Activated CD4-positive, alpha-beta T cell treated with anti-CD3 and anti-CD28 coated beads, Interleukin-2, amount 50 U/mL, for 1 hour (primary cell): ENCODE measurements around the gene BCAM.
A peak's percentile ranks its signal among the peaks of the same experiment; 100 is the strongest.
"Not testable (repeated sequence)": the region's sequence is repeated elsewhere in the genome, so short reads cannot be mapped to it uniquely, and the experiment has no call there.

Experiments
- DNase-seq: peaks from one replicate; pipeline ENCODE4 v3.0.0-alpha.2; 2020

Gene BCAM

DNA sequence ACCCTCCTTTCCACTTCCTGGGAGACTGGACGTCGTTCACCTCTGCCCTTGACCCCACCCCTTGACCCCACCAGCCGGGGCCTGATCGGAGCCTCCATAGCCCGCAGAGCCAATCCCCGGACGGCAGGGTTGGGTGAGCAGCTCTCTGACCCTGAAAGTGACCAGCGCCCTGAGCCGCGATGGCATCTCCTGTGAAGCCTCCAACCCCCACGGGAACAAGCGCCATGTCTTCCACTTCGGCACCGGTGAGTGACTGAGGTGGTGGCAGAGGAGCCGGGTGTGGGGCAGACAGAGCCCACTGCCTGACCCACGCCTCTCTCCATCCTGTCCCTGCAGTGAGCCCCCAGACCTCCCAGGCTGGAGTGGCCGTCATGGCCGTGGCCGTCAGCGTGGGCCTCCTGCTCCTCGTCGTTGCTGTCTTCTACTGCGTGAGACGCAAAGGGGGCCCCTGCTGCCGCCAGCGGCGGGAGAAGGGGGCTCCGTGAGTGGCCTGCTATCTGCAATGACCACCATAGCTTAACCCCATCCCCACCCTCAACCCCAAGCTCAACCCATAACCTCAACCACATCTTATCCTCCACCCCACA, 10.4 kb downstream of the BCAM start:
- no peak for DNase-seq

DNA sequence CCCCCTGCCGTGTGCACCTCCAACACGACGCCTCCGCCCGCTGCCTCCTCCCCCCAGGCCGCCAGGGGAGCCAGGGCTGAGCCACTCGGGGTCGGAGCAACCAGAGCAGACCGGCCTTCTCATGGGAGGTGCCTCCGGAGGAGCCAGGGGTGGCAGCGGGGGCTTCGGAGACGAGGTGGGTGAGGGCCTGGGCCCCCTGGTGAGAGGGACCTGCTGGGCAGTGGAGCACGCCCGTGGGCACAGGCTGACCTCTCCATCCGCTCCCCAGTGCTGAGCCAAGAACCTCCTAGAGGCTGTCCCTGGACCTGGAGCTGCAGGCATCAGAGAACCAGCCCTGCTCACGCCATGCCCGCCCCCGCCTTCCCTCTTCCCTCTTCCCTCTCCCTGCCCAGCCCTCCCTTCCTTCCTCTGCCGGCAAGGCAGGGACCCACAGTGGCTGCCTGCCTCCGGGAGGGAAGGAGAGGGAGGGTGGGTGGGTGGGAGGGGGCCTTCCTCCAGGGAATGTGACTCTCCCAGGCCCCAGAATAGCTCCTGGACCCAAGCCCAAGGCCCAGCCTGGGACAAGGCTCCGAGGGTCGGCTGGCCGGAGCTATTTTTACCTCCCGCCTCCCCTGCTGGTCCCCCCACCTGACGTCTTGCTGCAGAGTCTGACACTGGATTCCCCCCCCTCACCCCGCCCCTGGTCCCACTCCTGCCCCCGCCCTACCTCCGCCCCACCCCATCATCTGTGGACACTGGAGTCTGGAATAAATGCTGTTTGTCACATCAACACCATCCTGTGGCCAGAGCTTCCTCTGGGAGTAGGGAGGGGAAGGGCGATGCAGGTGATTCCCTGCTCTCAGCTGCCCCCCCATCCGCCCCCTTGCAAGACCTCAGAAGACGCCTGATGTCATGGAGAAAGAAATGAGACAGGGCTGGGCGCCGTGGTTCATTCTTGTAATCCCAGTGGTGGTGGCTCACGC, 12.0 kb downstream of the BCAM start:
- no peak for DNase-seq

DNA sequence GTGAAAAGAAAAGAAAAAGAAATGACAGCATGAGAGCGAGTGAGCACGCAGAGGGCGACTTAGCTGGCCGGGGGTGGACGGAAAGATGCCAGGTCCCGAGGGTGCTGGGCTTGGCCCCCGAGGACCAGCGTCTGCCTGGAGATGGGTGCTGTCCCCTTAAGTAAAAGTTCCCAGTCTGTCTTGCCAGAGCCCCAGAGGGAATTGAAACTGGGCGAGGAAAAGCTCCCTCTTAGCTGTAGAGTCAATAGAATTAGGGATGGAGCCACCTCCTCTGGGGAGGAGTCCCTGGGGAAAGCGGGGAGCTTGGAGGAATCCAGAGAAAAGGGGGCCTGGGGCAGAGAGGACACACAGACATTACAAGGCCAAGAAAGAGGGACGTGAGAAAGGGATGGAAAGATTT, 13.3 kb downstream of the BCAM start:
- DNase-seq = no peak

DNA sequence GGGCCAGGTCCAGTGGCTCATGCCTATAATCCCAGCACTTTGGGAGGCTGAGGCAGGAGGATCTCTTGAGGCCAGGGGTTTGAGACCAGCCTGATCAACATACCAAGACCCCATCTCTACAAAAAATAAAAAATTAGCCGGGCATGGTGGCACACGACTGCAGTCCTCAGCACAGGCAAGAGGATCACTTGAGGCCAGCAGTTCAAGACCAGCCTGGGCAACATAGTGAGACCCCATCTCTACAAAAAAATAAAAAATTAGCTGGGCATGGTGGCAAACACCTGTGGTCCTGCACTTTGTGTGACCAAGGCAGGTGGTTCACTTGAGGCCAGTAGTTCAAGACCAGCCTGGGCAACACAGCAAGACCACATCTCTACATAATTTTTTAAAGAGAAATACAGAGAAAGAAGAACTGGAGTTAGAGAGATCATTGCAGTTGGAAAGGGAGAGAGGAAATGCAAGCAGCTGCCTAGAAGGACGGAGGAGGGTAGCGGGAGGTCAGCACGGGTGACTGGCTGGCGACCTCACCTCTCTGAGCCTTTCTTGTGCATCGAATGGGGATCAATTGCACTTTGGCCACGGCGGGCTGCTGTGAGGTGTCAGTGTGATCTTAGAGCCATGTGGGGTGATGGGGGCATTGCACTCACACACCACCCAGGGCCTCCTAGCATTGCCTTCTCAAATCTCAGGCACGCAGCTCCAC, 13.9 kb downstream of the BCAM start:
- DNase-seq = no peak

DNA sequence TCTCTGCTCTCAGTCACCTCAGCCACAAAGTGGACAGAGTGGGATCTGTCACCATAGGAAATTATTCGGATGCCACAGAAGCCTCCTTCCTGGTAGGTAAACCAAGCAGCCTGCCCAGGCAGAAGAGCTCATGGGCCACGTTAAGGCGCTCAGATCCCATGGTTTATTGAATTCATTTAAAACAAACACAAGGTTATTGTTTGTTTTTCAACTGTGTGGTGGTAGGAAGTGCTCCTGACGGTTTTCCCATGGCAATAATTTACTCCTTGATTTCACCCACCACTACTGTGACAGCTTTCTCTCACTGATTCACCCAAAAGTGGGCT, 14.4 kb downstream of the BCAM start:
- no peak for DNase-seq

DNA sequence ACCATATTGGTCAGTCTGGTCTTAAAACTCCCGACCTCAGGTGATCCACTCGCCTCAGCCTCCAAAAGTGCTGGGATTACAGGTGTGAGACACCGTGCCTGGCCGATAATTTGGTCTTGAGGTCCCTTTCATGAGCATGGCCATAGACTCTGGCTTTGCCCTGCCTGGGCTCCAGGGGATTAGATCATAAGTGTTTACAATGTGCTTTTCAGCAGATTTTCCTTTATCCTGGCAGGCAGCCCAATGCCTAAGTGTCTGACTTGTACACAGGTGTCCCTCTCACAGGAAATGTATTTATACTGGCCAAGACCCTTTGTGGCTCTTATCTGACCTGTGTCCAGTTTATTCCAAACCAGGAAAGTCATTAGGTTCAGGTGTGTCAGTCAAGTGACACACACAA, 15.9 kb downstream of the BCAM start:
- DNase-seq = no peak

DNA sequence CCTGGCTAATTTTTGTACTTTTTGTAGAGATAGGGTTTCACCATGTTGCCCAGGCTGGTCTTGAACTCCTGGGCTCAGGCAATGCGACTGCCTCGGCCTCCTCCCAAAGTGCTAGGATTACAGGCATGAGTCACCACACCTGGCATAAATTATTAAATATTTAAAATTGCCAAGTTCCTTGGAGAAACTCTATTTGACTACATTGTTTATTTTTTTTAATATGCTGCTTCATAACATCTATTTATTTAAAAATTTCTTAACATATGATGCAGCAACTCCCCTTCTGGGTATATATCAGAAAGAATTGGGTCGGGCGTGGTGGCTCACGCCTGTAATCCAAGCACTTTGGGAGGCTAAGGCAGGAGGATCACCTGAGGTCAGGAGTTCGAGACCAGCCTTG, 24.0 kb downstream of the BCAM start:
- not testable (repeated sequence) for DNase-seq

DNA sequence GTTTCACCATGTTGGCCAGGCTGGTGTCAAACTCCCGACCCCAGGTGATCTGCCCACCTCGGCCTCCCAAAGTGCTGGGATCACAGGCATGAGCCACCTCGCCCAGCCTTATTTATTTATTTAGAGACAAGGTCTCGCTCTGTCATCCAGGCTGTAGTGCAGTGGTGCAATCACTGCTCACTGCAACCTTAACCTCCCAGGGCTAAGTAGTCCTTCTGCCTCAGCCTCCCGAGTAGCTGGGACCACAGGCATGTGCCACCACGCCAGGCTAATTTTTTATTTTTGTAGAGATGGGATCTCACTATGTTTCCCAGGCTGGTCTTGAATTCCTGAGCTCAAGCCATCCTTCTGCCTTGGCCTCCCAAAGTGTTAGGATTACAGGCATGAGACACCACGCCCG, 25.5 kb downstream of the BCAM start:
- not testable (repeated sequence) for DNase-seq

DNA sequence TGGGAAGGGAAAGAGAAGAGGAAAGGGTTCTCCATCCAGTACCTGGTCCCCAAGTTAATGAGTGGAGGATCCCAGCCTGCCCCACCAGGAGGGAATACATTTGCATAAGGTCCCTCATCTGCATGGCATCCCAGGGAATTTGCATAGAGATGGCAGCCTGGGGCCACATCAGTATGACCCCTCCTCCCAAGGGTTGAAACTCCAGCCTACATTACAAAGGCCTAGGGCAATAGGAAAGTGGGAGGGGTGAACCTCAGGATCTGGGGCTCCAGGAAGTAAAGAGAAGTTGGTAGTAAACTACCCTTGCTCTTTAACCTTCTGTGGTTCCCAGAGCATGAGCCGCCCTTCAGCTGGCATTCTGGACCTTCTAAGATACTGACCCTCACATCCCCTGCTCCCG, 30.4 kb downstream of the BCAM start:
- no peak for DNase-seq

DNA sequence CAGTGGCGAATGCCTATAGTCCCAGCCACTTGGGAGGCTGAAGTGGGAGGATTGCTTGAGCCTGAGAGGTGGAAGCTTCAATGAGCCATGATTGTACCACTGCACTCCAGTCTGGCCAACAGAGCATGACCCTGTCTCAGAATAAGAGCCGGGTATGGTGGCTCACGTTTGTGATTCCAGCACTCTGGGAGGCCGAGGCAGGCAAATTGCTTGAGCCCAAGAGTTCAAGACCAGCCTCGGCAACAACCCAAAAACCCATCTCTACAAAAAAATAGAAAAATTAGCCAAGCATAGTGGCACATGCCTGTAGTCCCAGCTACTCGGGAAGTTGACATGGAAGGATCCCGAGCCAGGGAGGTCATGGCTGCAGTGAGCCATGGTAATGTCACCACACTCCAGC, 31.9 kb downstream of the BCAM start:
- DNase-seq = no peak

DNA sequence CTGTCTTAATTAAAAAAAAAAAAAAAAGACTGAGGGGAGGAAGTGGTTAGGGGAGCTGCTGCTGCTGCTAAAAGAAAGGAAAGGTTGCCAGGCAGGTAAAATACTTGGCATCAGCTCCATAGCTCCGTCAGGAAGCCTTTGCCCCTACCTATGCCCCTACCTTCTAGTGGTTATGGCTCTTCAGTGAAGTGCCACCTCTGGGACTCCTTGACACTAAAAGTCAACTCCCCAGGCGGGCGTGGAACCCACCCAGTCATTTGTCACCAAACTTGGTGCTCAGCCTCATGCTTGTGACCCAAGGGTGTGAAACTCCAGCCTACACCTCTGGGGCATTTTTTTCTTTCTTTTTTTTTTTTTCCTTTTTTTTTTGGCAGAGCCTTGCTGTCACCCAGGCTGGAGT, 32.3 kb downstream of the BCAM start:
- DNase-seq = no peak

DNA sequence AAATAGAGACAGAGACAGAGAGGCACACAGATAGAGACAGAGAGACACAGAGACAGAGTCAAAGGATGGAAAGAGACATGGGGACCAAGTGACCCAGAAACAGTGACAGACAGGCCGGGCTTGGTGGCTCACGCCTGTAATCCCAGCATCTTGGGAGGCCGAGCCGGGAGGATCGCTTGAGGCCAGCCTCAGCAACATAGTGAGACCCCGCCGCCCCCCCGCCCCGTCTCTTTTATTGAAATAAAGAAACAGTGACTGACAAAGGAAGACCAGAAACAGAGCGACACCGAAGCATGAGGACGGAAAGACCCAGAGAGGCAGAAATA, 36.3 kb downstream of the BCAM start:
- no peak for DNase-seq

DNA sequence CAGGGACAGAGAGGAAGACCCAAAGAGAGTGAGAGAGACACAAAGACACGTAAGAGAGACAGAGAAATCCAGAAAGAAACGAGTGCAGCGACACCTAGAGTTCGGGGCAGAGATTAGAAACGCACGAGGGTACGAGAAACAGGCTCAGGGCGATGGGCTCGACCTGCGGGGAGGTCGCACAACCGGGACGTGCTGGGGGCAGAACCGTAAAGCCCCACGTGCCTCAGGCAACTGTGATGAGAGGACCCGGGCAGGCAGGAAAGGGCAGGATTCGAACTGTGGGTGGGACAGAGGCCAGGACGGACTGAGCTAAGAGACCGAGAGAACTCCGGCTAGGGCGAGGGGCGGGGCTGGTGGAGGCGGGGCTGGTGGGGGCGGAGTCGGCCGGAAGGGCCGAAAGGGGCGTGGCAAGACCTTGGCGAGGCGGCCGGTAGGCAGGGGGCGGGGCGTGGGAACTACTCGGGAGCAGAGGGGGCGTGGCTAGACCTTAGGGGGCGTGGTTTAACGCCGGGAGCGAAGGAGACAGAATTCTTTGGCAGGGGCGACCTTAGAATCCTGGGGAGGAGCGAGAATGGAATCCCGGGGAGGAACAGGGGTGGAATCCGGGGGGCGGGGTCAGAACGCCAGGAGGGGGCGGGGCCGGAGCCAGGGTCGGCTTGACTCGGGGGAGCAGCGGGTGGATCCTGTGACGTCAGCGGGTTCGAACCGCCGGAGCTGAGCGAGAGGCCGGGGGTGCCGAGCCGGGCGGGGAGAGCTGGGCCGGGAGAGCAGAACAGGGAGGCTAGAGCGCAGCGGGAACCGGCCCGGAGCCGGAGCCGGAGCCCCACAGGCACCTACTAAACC, 36.9 kb downstream of the BCAM start, which contains the start of gene NECTIN2:
Gene NECTIN2, plus strand, starts transcription at position 686 of the 843 bp plus-strand sequence. CDS start 229 bp downstream, outside the sequence.
- peak; percentile 71 for DNase-seq

DNA sequence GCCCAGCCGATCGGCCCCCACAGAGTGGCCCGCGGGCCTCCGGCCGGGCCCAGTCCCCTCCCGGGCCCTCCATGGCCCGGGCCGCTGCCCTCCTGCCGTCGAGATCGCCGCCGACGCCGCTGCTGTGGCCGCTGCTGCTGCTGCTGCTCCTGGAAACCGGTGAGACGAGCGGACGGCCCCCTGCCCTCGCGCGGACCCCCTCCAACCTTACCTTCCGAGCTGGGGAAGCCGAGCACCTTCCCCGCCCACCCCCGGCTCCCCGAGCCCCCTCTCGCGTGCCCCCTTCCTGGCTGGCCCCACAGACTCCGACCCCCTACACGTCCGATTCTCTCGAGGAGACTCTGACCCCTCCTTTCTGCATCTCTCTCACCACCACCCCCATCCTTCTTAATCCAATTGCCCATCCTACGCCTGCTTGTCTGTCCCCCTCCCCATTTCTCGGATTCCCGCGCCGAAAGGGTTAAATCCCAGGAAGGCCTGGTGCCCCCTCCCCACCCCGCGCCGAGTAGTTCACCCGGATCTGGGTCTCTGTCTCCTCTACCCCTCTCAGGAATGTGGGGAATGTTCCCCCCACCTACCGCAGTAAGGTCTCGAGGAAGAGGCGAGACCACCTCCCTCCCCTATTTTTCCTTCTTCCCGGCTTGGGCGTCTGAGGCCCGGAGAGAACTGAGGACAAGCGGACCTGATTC, 37.7 kb downstream of the BCAM start:
- no peak for DNase-seq

DNA sequence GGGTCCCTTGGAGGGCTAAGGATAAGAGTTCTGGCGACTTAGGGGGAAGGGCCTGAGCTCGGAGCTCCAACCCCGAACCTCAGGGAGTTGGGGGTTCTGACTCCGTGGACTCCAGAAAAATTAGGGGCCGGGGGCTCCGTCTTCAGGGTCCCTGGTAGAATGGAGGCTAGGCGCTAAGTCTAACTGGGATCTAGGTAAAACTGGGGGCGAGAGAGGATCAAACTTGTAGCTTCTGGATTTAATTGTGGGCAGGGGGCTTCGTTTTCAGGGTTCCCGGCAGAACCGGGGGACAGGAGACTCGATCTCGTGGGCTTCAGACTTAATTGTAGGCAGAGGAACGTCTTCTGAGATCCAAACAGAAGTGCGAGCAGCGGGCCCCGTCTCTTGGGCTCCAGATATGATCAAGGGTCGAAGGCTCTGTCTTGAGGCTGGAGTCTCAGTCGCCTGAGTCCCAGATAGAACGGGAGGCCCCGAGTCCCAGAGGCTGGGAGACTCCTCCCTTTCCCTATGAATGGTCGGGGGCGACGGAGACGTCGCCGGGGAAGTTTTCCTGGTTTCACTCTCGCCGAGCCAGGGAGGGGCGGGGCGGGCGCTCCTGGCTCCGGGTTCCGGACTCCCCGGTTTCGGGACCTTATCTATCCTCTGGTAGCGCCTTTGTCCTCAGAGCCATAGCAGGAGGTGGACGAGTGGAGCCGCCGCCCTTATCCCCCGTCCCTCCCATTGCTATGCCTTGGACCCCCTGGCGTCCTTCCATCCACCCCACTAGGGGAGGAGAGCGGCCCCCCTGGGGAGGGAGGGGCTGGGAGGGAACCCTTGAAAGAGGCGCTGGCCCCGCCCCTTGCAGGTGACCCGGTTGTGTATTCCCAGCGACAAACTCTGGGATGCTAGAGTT, 38.5 kb downstream of the BCAM start:
- no peak for DNase-seq

DNA sequence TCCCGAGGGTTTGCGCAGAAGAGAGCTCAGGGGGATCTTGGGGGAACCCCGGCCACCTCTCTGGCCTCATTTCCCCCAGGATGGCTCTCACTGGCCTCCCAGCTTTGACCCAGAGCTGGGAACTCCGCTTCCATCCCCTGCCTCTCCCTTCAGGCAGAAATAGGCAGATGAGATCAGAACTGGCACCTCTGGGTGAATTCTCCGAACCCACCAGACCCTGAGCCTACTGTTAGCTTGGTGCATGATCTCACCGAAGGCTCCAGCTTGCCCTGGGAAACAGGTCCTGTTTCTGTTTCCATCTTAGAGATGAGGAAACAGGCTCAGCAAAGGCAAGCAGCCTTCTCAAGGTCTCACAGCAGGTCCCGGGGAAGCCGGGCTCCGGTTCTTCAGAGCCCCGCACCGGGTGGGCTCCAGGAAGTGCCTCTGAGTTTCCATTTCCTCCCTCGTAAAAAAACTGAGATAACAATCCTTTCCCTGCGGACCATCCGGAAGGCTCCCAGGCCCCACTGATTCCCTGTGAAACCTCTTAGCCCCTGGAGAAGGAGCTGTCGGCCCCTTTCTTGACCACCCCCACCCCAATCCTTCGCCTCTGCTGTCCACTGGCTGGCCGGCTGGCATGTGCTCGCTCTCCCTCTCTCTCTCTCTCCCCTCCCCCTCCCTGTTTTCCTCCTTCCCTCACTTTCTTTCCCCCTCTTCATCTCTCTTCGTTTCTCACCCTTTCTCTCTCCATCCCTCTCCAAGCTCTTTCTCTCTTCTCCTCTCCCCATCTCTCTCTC, 39.3 kb downstream of the BCAM start:
- DNase-seq = no peak

DNA sequence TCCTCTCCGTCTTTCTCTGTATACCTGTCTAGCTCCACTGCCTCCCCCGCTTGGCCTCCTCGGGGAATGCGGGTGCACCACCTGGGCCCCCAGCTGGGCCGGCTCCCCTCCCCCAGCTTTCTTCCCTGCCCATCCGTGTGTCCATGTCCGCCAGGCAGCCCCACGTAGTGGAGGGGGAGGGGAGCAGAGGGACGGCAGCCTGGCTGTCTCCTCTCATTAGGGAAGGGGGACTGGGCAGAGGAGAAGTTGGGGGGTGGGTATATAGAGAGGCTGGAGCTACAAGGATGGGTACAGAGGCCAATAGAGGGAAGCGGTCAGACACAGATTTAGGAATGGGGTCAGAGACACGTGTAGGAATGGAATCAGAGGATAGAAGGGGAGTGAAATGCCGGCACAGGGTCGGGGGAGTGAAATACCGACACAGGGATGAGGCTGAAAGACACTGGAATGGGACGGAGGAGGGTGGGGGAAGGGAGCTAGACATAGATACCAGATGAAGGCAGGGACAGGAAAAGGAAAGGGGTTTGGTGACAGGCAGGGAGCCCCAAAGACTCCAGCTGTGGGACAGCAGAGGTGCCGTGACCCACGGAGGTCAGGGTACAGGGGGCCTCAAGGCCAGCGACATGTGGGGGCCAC, 40.0 kb downstream of the BCAM start:
- DNase-seq = no peak

DNA sequence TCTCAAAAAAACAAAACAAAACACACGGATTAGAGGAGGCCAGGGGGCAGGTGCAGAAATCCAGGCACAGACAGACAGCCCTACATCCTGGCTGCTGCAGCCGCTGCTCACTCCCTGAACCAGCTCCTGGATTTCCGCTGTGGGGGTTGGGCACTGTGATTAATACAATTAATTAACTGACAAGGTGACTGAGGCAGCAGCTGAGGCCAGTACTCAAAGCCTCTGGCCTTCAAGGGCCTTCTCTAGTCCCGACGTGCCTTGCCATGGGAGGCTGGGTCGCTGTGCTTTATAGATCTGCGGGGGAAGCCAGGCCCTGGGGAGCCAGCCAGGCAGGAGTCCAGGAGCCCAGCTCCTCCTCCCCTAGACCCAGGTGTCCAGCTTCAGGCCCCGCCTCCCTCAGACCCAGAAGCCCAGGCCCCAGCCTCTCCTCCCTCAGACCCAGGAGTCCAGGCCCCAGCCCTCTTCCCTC, 41.8 kb downstream of the BCAM start:
- no peak for DNase-seq

DNA sequence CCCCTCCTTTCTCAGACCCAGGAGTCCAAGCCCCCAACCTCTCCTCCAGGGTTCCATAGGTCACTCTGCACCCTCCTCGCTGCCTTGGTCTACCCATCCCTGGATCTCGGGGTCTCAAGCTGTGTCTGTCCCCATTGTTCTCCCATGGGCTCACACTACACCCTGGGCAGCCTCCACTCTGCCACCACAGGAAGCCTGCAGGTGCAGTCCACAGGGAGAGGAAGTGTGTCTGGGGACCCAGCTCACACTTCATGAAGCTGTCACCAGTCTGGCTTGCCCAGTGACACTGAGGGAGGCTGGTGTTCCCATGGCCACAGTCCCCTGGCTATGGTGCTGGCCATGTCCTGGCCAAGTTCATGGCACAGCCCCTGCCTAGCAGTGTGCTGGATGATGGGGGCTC, 42.5 kb downstream of the BCAM start:
- DNase-seq = no peak

DNA sequence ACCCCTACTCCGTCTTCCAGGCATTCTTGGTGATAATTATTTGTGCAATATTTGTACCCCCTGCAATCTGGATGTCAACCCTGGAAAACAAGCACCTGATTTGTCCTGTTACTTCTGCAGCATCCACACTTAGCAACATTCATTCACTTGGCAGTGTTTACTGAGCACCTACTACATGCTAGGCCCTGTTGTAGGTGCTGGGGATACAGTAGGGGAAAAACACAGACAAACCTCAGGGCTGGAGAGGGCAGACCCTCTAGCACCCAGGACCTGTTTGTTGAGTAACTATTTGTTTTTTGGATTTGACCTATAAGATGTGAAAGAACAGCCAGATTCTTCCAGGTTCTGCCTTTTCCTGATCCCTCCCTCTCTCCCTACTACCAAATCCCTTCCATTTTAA, 46.7 kb downstream of the BCAM start:
- DNase-seq = no peak
